Myometrial cell (primary cell): Measurements from ENCODE around the gene RPS15A. TPM values are rescaled to one million over a fixed set of nuclear protein-coding genes. Genes with fewer than 3 reads are reported as not detected.

Source experiments
- total RNA-seq: library from RNA; depleted of rRNA; stranded (reverse); fragments of >200 nt; gene quantifications from 2 replicates; pipeline ENCODE4 v1.2.3, GENCODE V29; 2015

The RPS15A gene
- 2,324 and 2,466 TPM in 2 replicates for total RNA-seq

DNA sequence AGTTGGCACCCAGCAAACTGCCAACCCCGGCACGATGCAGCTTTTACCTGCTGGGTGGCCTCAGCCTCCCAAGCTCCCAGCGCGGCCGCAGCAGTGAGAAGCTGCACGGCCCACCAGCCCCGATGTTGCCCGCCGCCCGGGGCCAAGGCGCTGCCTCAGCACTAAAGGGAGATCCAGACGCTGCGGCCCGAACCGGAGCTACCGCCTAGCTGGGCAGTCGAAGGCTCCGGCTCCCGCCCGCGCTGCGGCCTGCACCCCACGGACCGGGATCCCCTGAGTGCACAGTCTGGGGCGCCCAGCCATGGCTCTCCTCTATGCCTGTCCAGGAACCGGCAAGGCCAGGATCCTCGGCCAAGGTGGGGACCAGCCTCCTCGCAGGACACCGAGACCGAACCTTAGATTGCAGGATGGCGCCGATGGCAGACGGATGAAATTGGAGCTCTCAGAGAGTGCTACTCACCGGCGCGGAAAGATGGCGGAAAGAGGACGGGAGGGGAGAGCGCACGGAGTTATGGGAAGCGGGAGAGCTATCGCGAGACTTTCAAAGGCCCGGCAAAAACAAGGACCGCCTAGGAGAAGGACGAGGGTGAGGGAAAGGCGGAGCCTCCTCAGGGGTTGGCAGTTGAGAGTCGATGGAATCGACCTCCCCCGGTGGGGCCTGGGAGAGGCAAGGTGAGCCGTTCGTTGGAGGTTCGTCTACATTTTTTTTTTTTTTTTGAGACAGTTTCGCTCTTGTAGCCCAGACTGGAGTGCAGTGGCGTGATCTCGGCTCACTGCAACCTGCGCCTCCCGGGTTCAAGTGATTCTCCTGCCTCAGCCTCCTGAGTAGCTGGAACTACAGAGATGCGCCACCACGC, at the start of gene RPS15A:
Gene RPS15A, minus strand, starts transcription at position 485 of the 857 bp plus-strand sequence. CDS start 1,221 bp downstream, outside the sequence.

DNA sequence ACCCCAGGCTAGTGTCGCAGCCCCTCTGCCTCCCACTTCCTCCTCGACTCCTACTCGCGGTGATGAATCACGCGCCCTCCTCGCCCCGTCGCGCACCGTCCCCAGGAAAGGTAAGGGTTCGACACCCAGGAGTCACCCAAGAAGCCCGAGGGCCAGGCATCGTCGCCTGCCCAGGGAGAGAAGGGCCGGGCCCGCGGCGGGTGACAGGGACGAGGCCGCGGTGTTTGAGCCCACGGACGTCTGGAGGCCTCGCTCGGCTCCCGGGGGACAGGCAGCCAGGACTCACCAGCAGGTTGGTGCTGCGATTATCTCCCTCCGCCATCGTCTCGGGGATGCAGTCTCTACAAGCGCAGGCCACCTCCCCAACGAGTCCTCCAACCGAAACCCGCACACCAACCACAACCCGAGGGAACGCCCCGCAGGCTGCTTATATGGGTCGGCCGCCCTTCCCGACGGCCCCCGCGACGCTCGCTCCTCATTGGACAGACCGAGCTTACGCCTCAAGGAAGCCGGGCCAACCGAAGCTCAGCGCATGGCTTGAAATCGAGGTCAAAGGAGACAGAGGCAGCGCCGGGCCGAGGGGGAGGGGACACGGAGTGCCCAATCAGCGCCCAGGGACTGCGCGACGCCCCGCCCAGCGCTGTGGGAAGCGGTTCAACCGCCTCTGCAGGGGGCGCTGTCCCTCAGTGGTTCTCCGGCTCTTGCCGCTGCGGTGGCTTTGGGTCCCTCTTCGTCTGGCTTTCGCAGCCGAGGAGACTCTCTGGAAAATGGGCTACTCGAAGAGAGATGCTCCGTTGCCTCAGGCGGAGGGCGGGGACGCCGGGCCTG, 11.2 kb upstream of the RPS15A start, which contains the start of gene ARL6IP1:
Gene ARL6IP1, minus strand, starts transcription at position 405 of the 828 bp plus-strand sequence. Its CDS starts 83 bp downstream, at position 322.

Other genes with a start within 250 kb of the RPS15A start
- 91.4 and 95.7 TPM in 2 replicates for gene NOMO2, start 228.2 kb downstream of the RPS15A start, total RNA-seq
- 253 and 343 TPM in 2 replicates for gene ARL6IP1, start 11.2 kb upstream of the RPS15A start, total RNA-seq
- 17.9 and 20.7 TPM in 2 replicates for gene SMG1, start 136.1 kb upstream of the RPS15A start, total RNA-seq
- under 0.01 TPM in 2 replicates for gene TMC7, start 193.6 kb upstream of the RPS15A start, total RNA-seq